ENCODE measurements around the gene SKIC2.

SKIC2 gene

DNA sequence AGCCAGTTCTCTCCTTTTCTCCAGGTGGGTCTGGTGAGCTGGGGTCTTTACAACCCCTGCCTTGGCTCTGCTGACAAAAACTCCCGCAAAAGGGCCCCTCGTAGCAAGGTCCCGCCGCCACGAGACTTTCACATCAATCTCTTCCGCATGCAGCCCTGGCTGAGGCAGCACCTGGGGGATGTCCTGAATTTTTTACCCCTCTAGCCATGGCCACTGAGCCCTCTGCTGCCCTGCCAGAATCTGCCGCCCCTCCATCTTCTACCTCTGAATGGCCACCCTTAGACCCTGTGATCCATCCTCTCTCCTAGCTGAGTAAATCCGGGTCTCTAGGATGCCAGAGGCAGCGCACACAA is 13.8 kb upstream of the SKIC2 start:
- no peaks in the 10 kb centered on the region for H3K27me3 ChIP-seq (ENCODE audit: control insufficient read depth in 2 of 2, insufficient read depth in 2 of 2, low read length in 2 of 2)
- H3K4me1 ChIP-seq (ENCODE audit: control insufficient read depth in 2 of 2, insufficient read depth in 2 of 2, low read length in 2 of 2) = peaks cover 12 to 17% of the 10 kb centered on the region in 2 donors
- H3K27ac ChIP-seq (ENCODE audit: low read depth in 2 of 2, low read length in 2 of 2) = peak overlapping the region; percentile 83 to 84
- H3K36me3 ChIP-seq (ENCODE audit: control insufficient read depth in 2 of 2, insufficient read depth in 2 of 2, low read length in 2 of 2) = no peaks in the 10 kb centered on the region
- no peaks in the 10 kb centered on the region for H3K9me3 ChIP-seq (ENCODE audit: control insufficient read depth in 2 of 2, low read length in 2 of 2)
- peak overlapping the region; percentile 19 to 72 for H3K9ac ChIP-seq (ENCODE audit: low read depth in 1 of 2, low read length in 2 of 2)
- H3K4me3 ChIP-seq (ENCODE audit: low read length in 2 of 2) = peak overlapping the region; percentile 41 to 53

GRCh38 chr6:31945507-31946369 is 13.2 kb upstream of the SKIC2 start, which contains the start of gene CFB:
TSS of gene CFB (plus strand) at chr6:31946095. CDS start at chr6:31946222, 127 bp downstream.
- Histone ChIP-seq H3K4me3 (ENCODE audit: low read length in 2 of 2) (peak within 1 kb of the TSS; percentile 41 to 53), H3K27ac (ENCODE audit: low read depth in 2 of 2, low read length in 2 of 2) (peak within 1 kb of the TSS; percentile 84 to 85), H3K36me3 (ENCODE audit: control insufficient read depth in 2 of 2, insufficient read depth in 2 of 2, low read length in 2 of 2) (no peaks in the 10 kb centered on the region), H3K4me1 (ENCODE audit: control insufficient read depth in 2 of 2, insufficient read depth in 2 of 2, low read length in 2 of 2) (peaks cover 12 to 17% of the 10 kb centered on the region in 2 donors), H3K27me3 (ENCODE audit: control insufficient read depth in 2 of 2, insufficient read depth in 2 of 2, low read length in 2 of 2) (no peaks in the 10 kb centered on the region), H3K9me3 (ENCODE audit: control insufficient read depth in 2 of 2, low read length in 2 of 2) (no peaks in the 10 kb centered on the region), H3K9ac (ENCODE audit: low read depth in 1 of 2, low read length in 2 of 2) (peak within 1 kb of the TSS; percentile 63 to 72)

- Histone ChIP-seq H3K27ac (ENCODE audit: low read depth in 2 of 2, low read length in 2 of 2) (peak overlapping the region; percentile 84 to 85), H3K27me3 (ENCODE audit: control insufficient read depth in 2 of 2, insufficient read depth in 2 of 2, low read length in 2 of 2) (no peaks in the 10 kb centered on the region), H3K9ac (ENCODE audit: low read depth in 1 of 2, low read length in 2 of 2) (peak overlapping the region; percentile 63 to 72), H3K4me1 (ENCODE audit: control insufficient read depth in 2 of 2, insufficient read depth in 2 of 2, low read length in 2 of 2) (peaks cover 12 to 17% of the 10 kb centered on the region in 2 donors), H3K36me3 (ENCODE audit: control insufficient read depth in 2 of 2, insufficient read depth in 2 of 2, low read length in 2 of 2) (peaks cover 6% of the 10 kb centered on the region in 2 donors), H3K4me3 (ENCODE audit: low read length in 2 of 2) (peak overlapping the region in 1 of 2 donors; percentile 41), H3K9me3 (ENCODE audit: control insufficient read depth in 2 of 2, low read length in 2 of 2) (no peaks in the 10 kb centered on the region)
Observed at GRCh38 chr6:31946370-31946885, 12.5 kb upstream of the SKIC2 start.

GRCh38 chr6:31947070-31947675 is 11.8 kb upstream of the SKIC2 start:
- H3K27ac ChIP-seq (ENCODE audit: low read depth in 2 of 2, low read length in 2 of 2) = no peak overlapping the region
- H3K4me3 ChIP-seq (ENCODE audit: low read length in 2 of 2) = no peak overlapping the region
- no peaks in the 10 kb centered on the region for H3K27me3 ChIP-seq (ENCODE audit: control insufficient read depth in 2 of 2, insufficient read depth in 2 of 2, low read length in 2 of 2)
- no peak overlapping the region for H3K9ac ChIP-seq (ENCODE audit: low read depth in 1 of 2, low read length in 2 of 2)
- peaks cover 12 to 17% of the 10 kb centered on the region in 2 donors for H3K4me1 ChIP-seq (ENCODE audit: control insufficient read depth in 2 of 2, insufficient read depth in 2 of 2, low read length in 2 of 2)
- no peaks in the 10 kb centered on the region for H3K9me3 ChIP-seq (ENCODE audit: control insufficient read depth in 2 of 2, low read length in 2 of 2)
- peaks cover 12 to 14% of the 10 kb centered on the region in 2 donors for H3K36me3 ChIP-seq (ENCODE audit: control insufficient read depth in 2 of 2, insufficient read depth in 2 of 2, low read length in 2 of 2)

DNA sequence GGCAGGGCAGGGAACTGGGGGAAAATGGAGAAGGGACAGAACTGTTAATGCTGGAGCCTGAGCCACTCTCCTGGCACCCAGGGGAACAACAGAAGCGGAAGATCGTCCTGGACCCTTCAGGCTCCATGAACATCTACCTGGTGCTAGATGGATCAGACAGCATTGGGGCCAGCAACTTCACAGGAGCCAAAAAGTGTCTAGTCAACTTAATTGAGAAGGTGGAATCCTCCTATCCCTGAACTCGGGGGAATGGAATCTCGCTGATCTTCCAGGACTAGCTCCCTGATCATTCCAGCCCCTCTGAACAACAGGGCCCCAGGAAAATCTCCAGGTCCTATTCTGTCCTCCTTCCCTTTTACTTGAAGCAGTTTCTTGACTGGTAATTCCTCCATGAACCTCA is 11.1 kb upstream of the SKIC2 start:
- Histone ChIP-seq H3K27me3 (ENCODE audit: control insufficient read depth in 2 of 2, insufficient read depth in 2 of 2, low read length in 2 of 2) (no peaks in the 10 kb centered on the region), H3K36me3 (ENCODE audit: control insufficient read depth in 2 of 2, insufficient read depth in 2 of 2, low read length in 2 of 2) (peaks cover 17 to 18% of the 10 kb centered on the region in 2 donors), H3K4me3 (ENCODE audit: low read length in 2 of 2) (no peak overlapping the region), H3K27ac (ENCODE audit: low read depth in 2 of 2, low read length in 2 of 2) (no peak overlapping the region), H3K9ac (ENCODE audit: low read depth in 1 of 2, low read length in 2 of 2) (no peak overlapping the region), H3K9me3 (ENCODE audit: control insufficient read depth in 2 of 2, low read length in 2 of 2) (no peaks in the 10 kb centered on the region), H3K4me1 (ENCODE audit: control insufficient read depth in 2 of 2, insufficient read depth in 2 of 2, low read length in 2 of 2) (peaks cover 12 to 17% of the 10 kb centered on the region in 2 donors)

DNA sequence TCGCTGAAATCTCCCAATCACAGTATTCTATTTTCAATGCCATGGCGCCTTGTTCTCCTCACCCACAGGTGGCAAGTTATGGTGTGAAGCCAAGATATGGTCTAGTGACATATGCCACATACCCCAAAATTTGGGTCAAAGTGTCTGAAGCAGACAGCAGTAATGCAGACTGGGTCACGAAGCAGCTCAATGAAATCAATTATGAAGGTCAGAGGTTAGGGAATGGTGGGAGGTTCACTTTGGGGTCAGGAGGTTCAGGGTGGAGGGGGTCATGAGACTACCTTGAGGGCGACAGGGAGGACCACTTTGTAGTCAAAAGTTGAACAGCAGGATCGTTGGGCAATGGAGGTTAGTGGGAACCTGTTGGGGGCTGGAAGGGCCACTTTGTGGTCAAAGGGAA is 10.7 kb upstream of the SKIC2 start:
- Histone ChIP-seq H3K4me1 (ENCODE audit: control insufficient read depth in 2 of 2, insufficient read depth in 2 of 2, low read length in 2 of 2) (peaks cover 12 to 17% of the 10 kb centered on the region in 2 donors), H3K9ac (ENCODE audit: low read depth in 1 of 2, low read length in 2 of 2) (no peak overlapping the region), H3K36me3 (ENCODE audit: control insufficient read depth in 2 of 2, insufficient read depth in 2 of 2, low read length in 2 of 2) (peaks cover 21 to 22% of the 10 kb centered on the region in 2 donors), H3K27me3 (ENCODE audit: control insufficient read depth in 2 of 2, insufficient read depth in 2 of 2, low read length in 2 of 2) (no peaks in the 10 kb centered on the region), H3K27ac (ENCODE audit: low read depth in 2 of 2, low read length in 2 of 2) (no peak overlapping the region), H3K9me3 (ENCODE audit: control insufficient read depth in 2 of 2, low read length in 2 of 2) (no peaks in the 10 kb centered on the region), H3K4me3 (ENCODE audit: low read length in 2 of 2) (no peak overlapping the region)

DNA sequence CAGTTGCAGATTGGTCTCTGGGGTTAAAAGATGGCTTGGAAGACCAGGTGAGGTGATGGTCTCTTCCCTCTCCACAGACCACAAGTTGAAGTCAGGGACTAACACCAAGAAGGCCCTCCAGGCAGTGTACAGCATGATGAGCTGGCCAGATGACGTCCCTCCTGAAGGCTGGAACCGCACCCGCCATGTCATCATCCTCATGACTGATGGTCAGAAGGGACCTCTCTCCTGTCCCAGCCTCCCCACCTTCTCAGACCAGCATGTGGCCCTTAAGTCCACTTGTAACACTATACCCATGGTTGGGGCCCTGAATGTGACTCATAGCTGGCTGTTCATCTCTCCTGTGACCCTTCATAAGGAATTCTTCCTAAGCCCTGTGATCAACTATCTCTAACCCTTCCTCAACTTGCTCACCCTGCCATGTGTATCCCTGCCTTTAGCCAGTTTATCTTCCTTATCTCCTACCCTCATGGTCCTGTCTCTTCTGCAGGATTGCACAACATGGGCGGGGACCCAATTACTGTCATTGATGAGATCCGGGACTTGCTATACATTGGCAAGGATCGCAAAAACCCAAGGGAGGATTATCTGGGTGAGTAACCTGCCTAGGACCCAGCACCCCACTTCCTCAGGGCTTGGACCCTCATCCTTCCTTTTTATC is 10.1 kb upstream of the SKIC2 start:
- peaks cover 12 to 17% of the 10 kb centered on the region in 2 donors for H3K4me1 ChIP-seq (ENCODE audit: control insufficient read depth in 2 of 2, insufficient read depth in 2 of 2, low read length in 2 of 2)
- no peak overlapping the region for H3K27ac ChIP-seq (ENCODE audit: low read depth in 2 of 2, low read length in 2 of 2)
- peaks cover 27 to 28% of the 10 kb centered on the region in 2 donors for H3K36me3 ChIP-seq (ENCODE audit: control insufficient read depth in 2 of 2, insufficient read depth in 2 of 2, low read length in 2 of 2)
- no peaks in the 10 kb centered on the region for H3K27me3 ChIP-seq (ENCODE audit: control insufficient read depth in 2 of 2, insufficient read depth in 2 of 2, low read length in 2 of 2)
- H3K9ac ChIP-seq (ENCODE audit: low read depth in 1 of 2, low read length in 2 of 2) = no peak overlapping the region
- H3K4me3 ChIP-seq (ENCODE audit: low read length in 2 of 2) = no peak overlapping the region
- H3K9me3 ChIP-seq (ENCODE audit: control insufficient read depth in 2 of 2, low read length in 2 of 2) = no peaks in the 10 kb centered on the region

DNA sequence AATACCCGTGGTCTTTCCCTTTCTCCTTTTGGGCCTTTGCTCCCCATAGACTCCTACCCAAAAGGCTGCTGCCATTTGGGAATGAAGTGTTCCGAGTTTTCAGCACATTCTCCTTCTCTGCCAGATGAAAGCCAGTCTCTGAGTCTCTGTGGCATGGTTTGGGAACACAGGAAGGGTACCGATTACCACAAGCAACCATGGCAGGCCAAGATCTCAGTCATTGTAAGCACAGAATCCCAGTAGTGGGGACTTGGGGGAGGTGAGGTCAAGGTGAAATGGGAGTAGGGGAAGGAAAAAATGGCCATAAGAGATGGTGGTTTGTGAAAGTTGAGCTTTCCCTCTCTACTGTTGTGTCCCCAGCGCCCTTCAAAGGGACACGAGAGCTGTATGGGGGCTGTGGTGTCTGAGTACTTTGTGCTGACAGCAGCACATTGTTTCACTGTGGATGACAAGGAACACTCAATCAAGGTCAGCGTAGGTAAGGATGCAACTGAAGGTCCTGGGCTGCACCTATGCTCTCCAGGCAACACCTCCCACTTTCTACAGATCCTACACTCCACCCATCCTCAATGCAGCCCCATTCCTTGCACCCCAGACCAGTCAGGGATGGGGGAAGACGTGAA is 8.9 kb upstream of the SKIC2 start:
- H3K4me1 ChIP-seq (ENCODE audit: control insufficient read depth in 2 of 2, insufficient read depth in 2 of 2, low read length in 2 of 2) = peaks cover 8 to 15% of the 10 kb centered on the region in 2 donors
- no peak overlapping the region for H3K9ac ChIP-seq (ENCODE audit: low read depth in 1 of 2, low read length in 2 of 2)
- no peaks in the 10 kb centered on the region for H3K27me3 ChIP-seq (ENCODE audit: control insufficient read depth in 2 of 2, insufficient read depth in 2 of 2, low read length in 2 of 2)
- no peak overlapping the region for H3K27ac ChIP-seq (ENCODE audit: low read depth in 2 of 2, low read length in 2 of 2)
- no peak overlapping the region for H3K4me3 ChIP-seq (ENCODE audit: low read length in 2 of 2)
- peaks cover 38 to 39% of the 10 kb centered on the region in 2 donors for H3K36me3 ChIP-seq (ENCODE audit: control insufficient read depth in 2 of 2, insufficient read depth in 2 of 2, low read length in 2 of 2)
- no peaks in the 10 kb centered on the region for H3K9me3 ChIP-seq (ENCODE audit: control insufficient read depth in 2 of 2, low read length in 2 of 2)

GRCh38 chr6:31952140-31952805 is 6.7 kb upstream of the SKIC2 start:
- H3K27me3 ChIP-seq (ENCODE audit: control insufficient read depth in 2 of 2, insufficient read depth in 2 of 2, low read length in 2 of 2) = no peaks in the 10 kb centered on the region
- H3K27ac ChIP-seq (ENCODE audit: low read depth in 2 of 2, low read length in 2 of 2) = no peak overlapping the region
- H3K4me3 ChIP-seq (ENCODE audit: low read length in 2 of 2) = no peak overlapping the region
- no peaks in the 10 kb centered on the region for H3K4me1 ChIP-seq (ENCODE audit: control insufficient read depth in 2 of 2, insufficient read depth in 2 of 2, low read length in 2 of 2)
- H3K9me3 ChIP-seq (ENCODE audit: control insufficient read depth in 2 of 2, low read length in 2 of 2) = no peaks in the 10 kb centered on the region
- H3K9ac ChIP-seq (ENCODE audit: low read depth in 1 of 2, low read length in 2 of 2) = no peak overlapping the region
- peaks cover 52 to 53% of the 10 kb centered on the region in 2 donors for H3K36me3 ChIP-seq (ENCODE audit: control insufficient read depth in 2 of 2, insufficient read depth in 2 of 2, low read length in 2 of 2)

Data from mucosa of rectum (tissue), 2 donors.